Stimulated activated CD8-positive, alpha-beta memory T cell treated with anti-CD3 and anti-CD28 coated beads, Interleukin-7, amount 100 ng/mL, for 48 hours (primary cell): ENCODE results near the gene RCOR3.
A peak's percentile ranks its signal among the peaks of the same experiment; 100 is the strongest.
"Not testable (repeated sequence)": the region's sequence is repeated elsewhere in the genome, so short reads cannot be mapped to it uniquely, and the experiment has no call there.

ENCODE experiments used
- DNase-seq, 2 donors: peaks; one replicate each; pipeline ENCODE4 v3.0.0-alpha.2; 2020; ENCODE audit warnings: low read depth in 1 of 2; ENCODE audit errors: extremely low read depth in 1 of 2

Gene RCOR3

DNA sequence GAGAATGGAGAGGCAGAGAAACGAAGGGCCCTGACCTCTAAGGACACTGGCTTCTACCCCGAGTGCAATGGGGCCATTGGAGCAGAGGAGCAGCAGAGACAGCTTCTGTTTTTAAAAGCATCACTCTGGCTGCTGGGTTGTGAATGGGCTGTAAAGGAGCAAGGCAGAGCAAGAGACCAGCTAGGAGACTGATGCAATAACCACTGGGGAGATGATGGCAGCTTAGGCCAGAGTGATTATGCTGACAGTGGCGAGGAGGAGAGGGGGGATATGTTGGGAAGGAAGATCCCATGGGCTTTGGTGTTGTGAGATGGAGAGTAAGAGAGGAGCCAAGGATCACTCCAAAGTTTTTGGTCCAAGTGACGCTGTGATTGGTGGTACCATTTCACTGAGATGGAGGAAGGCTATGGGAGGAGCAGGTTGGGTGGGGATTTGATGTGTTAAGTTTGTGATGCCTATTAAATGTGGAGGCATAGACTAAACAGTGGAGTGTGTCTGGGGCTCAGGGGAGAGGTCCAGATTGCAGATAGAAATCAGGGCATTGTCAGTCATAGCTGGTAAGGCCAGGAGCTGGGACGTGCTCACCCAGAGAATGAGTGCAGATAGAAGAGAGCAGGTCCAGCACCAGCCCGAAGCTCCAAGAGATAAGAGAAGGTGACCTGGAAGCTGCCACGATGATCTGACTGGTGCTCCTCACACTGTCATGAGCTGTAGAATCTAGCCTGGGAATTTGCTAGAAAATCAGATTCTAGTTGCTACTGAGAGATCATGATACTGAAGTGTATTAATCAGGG lies 78.5 kb downstream of the RCOR3 start:
- no peak for DNase-seq

DNA sequence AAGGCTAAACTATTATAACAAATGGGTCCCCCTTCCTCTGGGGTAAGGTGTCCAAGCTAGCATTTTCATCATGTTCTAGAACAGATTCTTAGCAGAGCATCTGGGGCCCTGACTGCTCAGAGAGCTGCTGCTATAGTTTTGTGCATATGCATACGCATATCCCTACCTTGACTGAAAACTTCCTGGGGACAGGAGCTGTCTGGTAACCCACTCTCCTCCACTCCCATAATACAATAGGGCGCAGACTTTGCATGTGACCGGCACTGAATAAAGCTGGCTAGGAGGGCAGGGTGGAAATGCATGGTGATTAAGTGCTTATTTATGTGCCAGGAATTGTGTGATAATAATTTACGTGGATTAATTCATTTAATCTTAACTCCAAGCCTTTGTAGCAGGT lies 79.1 kb downstream of the RCOR3 start:
- DNase-seq = no peak

DNA sequence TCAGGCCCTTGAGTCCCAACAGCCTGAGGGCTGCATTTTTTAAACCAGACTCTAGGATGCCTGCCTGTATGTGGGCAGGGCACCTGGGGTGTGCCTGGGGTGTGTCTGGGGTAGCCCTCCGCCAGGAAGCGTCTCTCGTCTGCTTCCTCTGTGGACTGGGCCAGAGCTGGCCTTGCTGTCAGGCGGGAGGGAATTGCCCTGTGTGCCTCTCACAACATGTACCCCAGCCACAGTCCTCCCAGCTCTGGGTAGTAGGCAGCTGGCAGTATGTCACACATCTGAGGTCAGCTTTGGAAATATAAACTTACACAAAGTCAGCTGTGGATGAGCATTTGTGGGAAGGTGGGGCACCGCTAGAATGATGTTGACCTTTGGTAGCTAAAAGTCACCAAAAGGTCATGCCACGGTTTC lies 80.5 kb downstream of the RCOR3 start:
- no peak for DNase-seq

DNA sequence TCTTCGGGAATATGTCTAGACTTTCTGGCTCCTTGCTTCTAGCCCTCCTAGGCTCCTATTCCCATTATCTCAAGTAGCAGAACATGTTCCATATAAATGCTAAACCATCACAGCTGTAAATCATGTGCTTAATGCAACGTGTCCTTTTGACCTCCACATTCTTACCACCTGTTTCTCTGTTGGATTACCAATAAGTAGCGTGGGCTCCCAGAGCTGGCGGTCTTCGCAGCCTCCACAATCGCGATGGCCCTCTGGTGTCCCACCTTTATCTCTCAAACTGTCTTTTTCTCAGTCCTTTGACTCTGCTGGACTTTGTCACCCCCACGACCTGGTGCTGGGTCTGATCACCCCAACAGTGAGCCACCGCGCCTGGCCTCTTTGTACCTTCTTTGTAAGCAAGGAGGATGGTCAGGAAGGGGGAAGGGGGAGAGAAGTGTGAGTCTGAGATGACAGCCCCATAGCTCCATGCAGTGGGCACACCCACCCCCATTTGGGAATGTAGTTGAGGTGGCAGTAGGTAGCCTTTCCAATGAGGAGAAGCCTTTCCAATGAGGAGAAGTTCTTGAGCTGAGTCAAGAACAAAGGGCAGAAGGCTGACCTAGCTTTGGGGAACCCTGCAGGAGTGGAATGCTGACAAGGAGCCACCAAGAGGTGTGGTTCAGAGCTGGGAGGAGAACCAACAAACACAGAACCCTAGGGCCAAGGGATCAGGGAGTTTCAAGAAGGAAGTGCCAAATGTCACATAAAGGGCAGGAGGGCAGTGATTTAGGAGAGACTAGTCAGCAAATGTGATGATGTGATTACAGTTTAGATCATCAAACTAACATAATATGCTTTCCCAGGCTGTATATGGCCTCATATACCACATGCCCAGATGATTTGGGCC lies 81.7 kb downstream of the RCOR3 start:
- DNase-seq = no peak

DNA sequence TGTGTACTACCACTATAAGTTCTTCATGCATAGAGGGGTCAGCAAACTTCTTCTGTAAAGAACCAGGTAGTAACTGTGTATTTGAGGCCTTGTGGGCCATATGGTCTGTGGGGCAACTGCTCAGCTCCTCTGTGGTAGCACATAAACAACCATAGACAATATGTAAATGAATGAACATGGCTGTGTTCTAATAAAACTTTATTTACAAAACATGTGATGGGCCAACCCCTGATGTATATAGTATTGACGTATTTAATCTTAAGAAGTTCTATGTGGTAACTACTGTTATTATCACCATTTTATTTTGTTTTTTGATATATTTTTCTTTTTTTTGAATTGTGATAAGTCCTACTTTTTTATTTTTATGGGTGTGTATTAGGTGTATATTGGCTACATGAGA lies 82.8 kb downstream of the RCOR3 start:
- DNase-seq = no peak

DNA sequence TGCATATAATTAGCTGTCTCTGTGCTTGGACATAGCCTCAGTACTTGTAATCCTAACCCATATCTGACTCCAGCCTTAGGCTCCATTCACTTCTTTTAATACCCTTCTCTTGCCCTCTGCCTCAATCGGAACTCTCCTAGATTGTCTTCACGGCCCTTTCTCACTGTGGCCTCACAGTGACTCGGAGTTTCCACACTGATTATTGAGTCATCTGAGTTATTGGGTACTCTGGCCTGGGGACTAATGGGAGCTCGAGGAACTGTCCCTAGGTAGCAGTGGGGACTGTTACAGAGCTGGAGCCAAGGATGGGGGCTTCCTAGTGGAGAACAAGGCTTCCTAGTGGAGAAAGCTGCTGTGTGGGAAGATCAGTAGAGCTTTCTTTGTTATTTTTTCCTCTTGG lies 84.4 kb downstream of the RCOR3 start:
- no peak for DNase-seq

DNA sequence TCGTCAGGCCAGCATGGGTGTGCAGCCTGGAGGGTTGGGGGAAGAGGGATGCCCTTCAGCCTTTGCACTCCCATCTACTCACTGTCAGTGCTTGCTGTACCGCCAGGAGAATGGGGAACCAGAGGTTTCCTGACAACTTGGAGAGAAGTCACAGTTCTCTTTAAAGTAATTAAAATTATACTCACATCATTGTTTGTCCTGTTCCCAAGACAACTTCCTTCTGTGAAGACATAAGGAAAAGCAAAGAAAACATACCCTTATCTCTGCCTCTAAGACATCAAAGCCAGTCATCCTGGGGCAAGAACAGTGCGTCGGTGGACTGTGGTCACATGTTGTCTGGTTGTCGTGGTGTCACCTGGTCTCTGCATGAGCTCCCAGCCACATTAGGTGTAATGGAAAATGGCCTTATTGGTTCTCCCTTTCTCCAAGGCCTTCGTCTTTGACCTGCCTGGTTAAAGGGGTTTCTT lies 85.0 kb downstream of the RCOR3 start:
- no peak for DNase-seq

DNA sequence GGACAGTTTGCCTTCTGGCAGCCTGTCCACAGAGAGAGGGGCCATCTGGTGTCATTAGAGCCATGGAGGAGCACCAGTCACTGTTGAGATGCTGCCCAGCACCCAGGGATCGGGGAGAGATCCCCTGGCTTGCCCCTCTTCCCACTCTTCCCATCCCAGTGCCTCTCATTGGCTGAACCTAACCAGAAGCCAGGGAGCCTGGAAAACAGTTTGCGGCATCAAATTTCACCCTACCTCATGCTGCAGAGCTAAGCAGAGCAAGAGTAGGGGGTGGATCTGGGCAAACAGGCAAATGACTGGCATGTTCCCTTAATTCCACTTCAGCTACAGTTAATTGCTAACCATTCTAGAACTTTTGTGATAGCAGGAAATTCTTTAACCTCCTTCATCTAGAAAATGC lies 86.6 kb downstream of the RCOR3 start:
- no peak for DNase-seq

DNA sequence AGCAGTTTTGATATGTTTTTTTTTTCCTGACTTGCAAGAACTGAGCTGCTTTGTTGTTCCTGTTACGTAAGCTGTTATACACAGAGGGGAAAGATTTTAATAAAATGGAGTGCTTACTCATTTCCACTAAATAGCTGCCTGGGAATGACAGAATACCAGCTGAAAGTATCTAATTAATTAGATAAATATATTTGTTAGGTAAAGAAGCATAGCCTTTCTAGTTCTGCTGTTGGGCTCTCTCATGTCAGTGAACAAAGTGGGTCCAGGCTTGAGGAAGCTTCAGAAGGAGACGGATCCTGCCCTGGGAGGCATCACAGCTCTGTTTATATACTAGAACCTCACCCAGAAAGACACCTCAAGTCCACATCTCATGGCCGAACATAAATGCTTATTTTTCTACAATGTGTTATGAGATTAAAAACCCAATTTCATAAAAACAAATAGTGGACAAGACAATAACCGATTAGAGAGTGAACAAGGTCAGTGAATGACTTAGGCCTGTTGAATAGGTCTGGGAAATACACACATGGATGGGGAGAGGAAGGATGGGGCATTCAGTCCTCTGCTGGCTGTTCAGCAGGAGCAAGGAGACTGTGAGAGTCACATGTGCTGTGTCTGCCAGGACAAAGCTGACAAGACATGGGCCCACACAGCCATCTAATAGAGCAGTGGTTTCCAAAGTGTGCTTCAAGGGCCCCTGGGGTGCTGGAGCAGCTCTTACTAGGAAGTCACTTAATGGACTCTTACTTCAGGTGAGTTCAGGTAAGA lies 88.1 kb downstream of the RCOR3 start:
- no peak for DNase-seq

DNA sequence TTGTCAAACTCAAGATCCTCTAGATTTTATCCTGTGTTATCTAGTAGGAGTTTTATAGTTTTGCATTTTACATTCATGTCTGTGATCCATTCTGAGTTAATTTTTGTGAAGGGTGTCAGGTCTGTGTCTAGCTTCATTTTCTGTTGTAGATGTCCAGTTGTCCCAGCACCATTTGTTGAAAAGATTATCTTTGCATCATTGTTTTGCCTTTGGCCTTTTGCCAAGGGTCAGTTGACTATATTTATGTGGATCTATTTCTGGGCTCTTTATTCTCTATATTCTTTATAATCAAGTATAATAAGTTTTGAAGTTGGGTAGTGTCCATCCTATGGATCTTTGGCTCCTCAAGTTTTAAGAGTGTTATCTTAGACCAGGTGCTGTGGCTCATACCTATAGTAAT lies 89.4 kb downstream of the RCOR3 start:
- no peak for DNase-seq

DNA sequence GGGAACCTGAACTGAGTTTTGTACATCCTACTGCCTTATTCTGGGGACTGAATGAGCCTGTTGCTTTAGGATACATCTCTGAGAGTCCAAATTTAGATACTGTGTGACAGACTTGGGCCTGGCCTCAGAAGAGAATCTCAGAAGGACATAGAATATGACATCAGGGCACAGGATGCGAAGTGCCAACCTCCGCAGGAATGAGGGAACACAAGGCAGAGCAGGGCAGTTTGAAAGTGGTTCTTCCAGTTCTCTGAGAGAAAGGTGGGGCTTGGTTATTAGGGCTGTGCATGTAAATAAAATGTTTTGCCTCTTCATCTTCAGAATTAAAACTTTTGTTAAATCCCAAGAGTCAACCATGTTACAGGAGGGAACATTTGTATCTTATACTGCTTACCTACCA lies 90.6 kb downstream of the RCOR3 start:
- no peak for DNase-seq

DNA sequence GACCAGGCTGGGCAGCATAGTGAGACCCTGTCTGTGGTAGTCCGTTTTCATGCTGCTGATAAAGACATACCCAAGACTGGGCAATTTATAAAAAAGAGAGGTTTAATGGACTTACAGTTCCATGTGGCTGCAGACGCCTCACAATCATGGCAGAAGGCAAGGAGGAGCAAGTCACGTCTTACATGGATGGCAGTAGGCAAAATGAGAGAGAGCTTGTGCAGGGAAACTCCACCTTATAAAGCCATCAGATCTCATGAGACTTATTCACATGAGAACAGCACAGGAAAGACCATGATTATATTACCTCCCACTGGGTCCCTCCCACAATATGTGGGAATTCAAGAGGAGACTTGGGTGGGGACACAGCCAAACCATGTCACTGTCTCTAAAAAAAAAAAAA lies 92.9 kb downstream of the RCOR3 start:
- DNase-seq = not testable (repeated sequence)

DNA sequence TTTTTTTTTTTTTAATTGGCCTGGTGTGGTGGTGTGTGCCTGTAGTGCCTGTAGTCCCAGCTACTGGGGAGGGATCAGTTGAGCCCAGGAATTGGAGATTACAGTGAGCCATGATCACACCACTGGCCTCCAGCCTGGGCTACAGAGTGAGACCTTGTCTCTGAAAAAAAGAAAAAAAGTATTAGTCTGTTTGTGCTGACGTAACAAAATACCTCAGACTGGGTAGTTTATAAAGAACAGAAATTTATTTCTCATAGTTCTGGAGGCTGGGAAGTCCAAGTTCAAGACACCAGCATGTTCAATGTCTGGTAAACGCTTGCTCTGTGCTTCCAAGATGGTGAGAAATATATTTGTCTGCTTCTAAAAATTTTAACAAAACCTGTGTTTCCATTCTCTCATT lies 93.3 kb downstream of the RCOR3 start:
- no peak for DNase-seq

DNA sequence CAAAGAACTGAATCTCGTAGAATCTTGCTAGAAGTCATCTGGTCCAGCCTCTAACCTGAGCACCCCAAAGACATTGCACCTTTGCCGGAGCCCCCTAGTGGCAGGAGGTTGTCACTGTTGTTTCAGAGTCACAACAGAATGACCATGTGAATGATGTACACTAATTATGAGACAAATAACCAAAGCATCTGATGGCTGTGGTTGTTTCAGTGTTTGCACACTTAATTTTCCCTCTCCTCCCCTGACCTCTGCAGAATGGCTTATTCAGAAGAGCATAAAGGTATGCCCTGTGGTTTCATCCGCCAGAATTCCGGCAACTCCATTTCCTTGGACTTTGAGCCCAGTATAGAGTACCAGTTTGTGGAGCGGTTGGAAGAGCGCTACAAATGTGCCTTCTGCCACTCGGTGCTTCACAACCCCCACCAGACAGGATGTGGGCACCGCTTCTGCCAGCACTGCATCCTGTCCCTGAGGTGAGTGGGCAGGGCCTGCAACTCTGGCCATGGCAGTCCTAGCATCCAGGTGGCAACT lies 93.9 kb downstream of the RCOR3 start:
- peak in 1 of 2 donors; percentile 47 for DNase-seq

DNA sequence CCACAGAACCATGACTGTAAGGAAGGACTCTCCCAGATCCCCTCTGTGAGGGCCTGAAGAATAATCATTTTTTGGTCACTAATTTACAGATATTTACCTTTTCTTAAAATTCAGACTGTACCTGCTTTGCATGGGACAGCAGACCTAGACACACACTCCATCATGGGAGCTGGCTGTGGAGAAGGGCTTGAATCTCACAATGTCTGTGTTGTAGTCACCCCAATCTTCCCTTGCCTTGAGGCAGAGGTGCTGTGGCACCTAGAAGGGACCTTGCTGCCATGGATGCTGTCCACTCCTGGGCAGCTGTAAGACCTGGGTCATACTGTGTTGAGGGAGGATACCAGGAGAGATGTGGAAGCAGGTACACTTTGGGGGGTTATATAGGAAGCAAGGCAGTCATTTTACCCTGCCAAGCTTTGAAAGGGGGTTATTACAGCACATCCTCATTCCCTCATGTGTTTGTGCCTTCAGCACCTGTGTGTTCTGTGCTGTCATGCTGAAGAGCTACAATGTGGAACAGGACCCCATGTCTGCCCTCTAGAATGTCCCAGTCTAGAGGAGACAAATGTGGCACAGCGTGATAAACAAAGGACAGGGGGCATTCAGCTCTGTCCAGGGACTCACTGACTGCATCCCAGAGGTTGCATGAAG lies 94.5 kb downstream of the RCOR3 start:
- DNase-seq = no peak

DNA sequence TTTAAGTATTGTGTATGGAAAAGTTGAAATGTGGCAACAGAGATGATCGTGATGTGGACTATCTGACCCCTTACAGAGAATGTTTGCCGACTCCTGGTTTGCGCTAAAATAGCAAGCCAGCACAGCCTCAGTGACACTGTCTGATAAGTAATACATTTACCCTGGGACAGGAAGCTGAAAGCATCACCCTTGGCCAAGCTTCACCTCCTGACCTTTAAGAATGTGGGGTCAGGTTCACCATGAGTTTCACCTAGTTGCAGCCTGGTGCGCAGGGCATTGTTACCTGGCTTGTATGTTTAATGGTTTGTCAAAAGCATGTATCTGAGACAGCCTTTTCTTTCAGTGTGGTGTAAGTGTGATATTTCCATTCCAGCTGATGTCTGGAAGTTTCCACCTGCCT lies 96.7 kb downstream of the RCOR3 start:
- DNase-seq = no peak

DNA sequence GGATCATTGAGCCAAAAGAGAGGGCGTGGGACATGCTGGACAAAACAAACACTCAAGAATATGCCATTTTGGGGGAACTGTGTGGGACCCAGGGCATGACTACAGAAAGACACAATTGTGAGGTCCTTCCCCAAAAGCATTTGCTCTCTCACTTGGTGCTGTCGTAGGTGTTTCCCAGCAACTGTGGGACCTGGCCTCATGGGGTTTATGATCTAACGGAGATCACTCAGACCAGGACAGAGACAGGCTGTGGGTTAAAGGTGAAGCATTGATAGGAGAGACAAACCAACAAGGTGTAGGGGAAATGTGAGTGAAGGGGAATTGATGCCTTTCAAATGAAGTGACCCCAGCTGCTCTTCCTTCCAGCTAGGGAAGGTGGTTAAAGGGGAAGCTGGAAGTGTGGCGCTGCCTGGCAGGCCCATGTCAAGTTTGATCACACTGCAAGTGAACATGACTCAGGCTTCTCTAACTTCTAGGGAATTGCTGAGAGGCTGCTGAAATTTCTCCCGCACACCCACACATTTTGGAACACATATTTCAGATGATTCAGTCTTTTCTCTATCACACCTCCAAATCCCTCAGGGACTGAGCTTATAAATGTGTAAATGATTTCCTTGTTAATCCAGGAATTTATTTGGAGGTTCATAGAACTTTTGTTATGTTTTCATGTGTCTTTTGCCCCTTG lies 97.7 kb downstream of the RCOR3 start:
- no peak for DNase-seq

DNA sequence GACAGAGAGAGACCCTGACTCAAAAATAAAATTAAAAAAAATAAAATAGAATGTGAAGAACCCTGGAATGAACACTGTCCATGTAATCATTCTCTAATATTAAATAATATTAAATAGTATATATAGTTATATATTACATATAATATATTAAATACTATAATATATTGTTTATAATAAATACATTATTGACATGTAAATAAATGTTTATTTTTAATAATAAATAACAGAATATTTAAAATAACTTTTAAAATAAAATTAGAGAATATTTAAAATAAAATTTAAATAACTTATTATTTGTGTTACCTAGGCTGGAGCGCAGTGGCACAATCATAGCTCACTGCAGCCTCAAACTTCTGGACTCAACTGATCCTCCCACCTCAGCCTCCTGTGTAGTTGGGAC lies 99.5 kb downstream of the RCOR3 start:
- no peak for DNase-seq

DNA sequence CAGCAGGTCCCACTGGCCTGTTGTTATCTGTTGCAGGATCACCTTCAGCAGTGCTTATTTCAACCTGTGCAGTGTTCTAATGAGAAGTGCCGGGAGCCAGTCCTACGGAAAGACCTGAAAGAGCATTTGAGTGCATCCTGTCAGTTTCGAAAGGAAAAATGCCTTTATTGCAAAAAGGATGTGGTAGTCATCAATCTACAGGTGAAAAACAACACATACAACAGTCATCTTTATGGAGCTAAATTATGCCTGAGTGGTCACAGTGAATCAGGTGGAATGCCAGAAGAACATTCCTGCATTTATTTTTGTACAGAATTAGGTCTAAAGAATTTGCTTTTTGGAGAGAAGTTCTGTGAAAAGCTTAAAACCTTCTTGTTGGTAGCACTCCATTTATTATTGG lies 100.7 kb downstream of the RCOR3 start:
- DNase-seq = no peak

DNA sequence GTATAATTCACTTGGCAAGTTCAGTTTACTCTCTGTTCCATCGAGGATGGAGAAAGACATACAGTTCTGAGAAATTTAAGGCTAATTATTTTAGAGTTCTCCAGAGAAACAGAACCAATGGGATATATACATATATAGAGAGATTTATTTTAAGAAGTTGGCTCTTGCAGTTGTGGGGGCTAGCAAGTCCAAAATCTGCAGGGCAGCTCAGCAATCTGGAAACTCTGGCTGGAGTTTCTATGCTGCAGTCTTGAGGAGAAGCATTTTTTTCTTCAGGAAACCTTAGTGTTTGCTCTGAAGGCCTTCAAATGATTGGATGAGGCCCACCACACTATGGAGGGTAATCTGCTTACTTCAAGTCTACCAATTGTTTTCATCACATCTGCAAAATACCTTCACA lies 102.0 kb downstream of the RCOR3 start:
- no peak for DNase-seq
